GM23338 (cell line): Measurements from ENCODE around the gene TMEM116. TPM values are rescaled to one million over a fixed set of nuclear protein-coding genes. Genes with fewer than 3 reads are reported as not detected.

Source experiments
- ATAC-seq: fragments of 200-7000 bp; cut with Tn5 transposase; 3 replicates; pipeline ENCODE4 v1.9.1; 2020
- DNase-seq: peaks from one replicate; pipeline ENCODE4 v3.0.0-alpha.2; 2015; ENCODE audit warnings: low spot score
- H2AFZ ChIP-seq: fragments of 200-600 bp; sonication (generic); 2 replicates; pipeline ENCODE4 v1.8.0; 2016; ENCODE audit warnings: antibody characterized with exemption, mild to moderate bottlenecking, moderate library complexity
- H3F3A ChIP-seq: fragments of 200-600 bp; sonication (generic); replicated peaks from 2 replicates; pipeline ENCODE4 v1.8.0; 2017; ENCODE audit warnings: antibody characterized with exemption, mixed run types, low read depth
- H3K27ac ChIP-seq: fragments of 200-600 bp; sonication (generic); 2 replicates; pipeline ENCODE4 v1.6.1; 2016; ENCODE audit warnings: low read depth
- H3K27me3 ChIP-seq: fragments of 200-600 bp; sonication (generic); 2 replicates; pipeline ENCODE4 v1.8.0; 2016; ENCODE audit warnings: mild to moderate bottlenecking, mixed run types, moderate library complexity; ENCODE audit not compliant: insufficient read depth
- H3K36me3 ChIP-seq: fragments of 200-600 bp; sonication (generic); 2 replicates; pipeline ENCODE4 v1.8.0; 2016; ENCODE audit warnings: mild to moderate bottlenecking; ENCODE audit not compliant: insufficient read depth
- H3K4me1 ChIP-seq: fragments of 200-600 bp; sonication (generic); 2 replicates; pipeline ENCODE4 v1.8.0; 2016; ENCODE audit warnings: mild to moderate bottlenecking, moderate library complexity; ENCODE audit not compliant: insufficient read depth
- H3K4me2 ChIP-seq: fragments of 200-600 bp; sonication (generic); 2 replicates; pipeline ENCODE4 v1.7.1; 2017; ENCODE audit warnings: mixed run types
- H3K4me3 ChIP-seq: fragments of 200-600 bp; sonication (generic); 2 replicates; pipeline ENCODE4 v1.6.1; 2016; ENCODE audit warnings: mixed run types
- H3K79me2 ChIP-seq: fragments of 200-600 bp; sonication (generic); replicated peaks from 2 replicates; pipeline ENCODE4 v1.8.0; 2017; ENCODE audit warnings: mild to moderate bottlenecking; ENCODE audit not compliant: insufficient read depth
- H3K9me2 ChIP-seq: fragments of 200-600 bp; sonication (generic); 2 replicates; pipeline ENCODE4 v1.8.0; 2017; ENCODE audit not compliant: insufficient read depth
- H4K20me1 ChIP-seq: fragments of 200-600 bp; sonication (generic); replicated peaks from 2 replicates; pipeline ENCODE4 v1.8.0; 2017; ENCODE audit warnings: mild to moderate bottlenecking; ENCODE audit not compliant: insufficient read depth
- H3K27ac Mint-ChIP-seq: 2 replicates; pipeline ENCODE4 v1.8.0; 2020; ENCODE audit warnings: inconsistent platforms, mild to moderate bottlenecking, moderate library complexity, mixed read lengths
- H3K27me3 Mint-ChIP-seq: 3 replicates; pipeline ENCODE4 v1.8.0; 2022; ENCODE audit warnings: low read depth, mild to moderate bottlenecking, moderate library complexity, mixed read lengths, inconsistent platforms; ENCODE audit not compliant: insufficient read depth, poor library complexity
- H3K36me3 Mint-ChIP-seq: 3 replicates; pipeline ENCODE4 v1.8.0; 2021; ENCODE audit warnings: low read depth, mild to moderate bottlenecking, inconsistent platforms, moderate library complexity, mixed read lengths
- H3K4me1 Mint-ChIP-seq: 3 replicates; pipeline ENCODE4 v1.8.0; 2020; ENCODE audit warnings: mild to moderate bottlenecking, inconsistent platforms, mixed read lengths
- H3K4me3 Mint-ChIP-seq: 3 replicates; pipeline ENCODE4 v1.8.0; 2021; ENCODE audit warnings: moderate library complexity, mild to moderate bottlenecking, inconsistent platforms, mixed read lengths
- H3K9me3 Mint-ChIP-seq: 3 replicates; pipeline ENCODE4 v1.8.0; 2020; ENCODE audit warnings: moderate library complexity, mild to moderate bottlenecking, inconsistent platforms, mixed read lengths
- CREB1 ChIP-seq: fragments of 250-450 bp; sonication (Bioruptor Pico); IDR thresholded peaks from 2 replicates; pipeline ENCODE4 v1.5.0; 2020; ENCODE audit warnings: low read depth, mild to moderate bottlenecking, moderate library complexity
- EZH2 ChIP-seq: fragments of 200-600 bp; sonication (generic); IDR thresholded peaks from one replicate; pipeline ENCODE4 v1.8.0; 2017; ENCODE audit warnings: antibody characterized with exemption, mild to moderate bottlenecking, low read depth; ENCODE audit not compliant: unreplicated experiment
- EZH2phosphoT487 ChIP-seq: fragments of 200-600 bp; sonication (generic); IDR thresholded peaks from one replicate; pipeline ENCODE4 v1.8.1; 2018; ENCODE audit warnings: antibody characterized with exemption; ENCODE audit not compliant: unreplicated experiment
- JUNB ChIP-seq: IDR thresholded peaks from one replicate; pipeline ENCODE4 v1.6.1; 2016; ENCODE audit warnings: antibody characterized with exemption; ENCODE audit not compliant: unreplicated experiment
- NANOG ChIP-seq: IDR thresholded peaks from 2 replicates; pipeline ENCODE4 v1.6.1; 2016; ENCODE audit warnings: antibody characterized with exemption, borderline replicate concordance
- POLR2AphosphoS5 ChIP-seq: IDR thresholded peaks from 2 replicates; pipeline ENCODE4 v1.6.1; 2016; ENCODE audit warnings: antibody characterized with exemption, low read depth
- STAT1 ChIP-seq: IDR thresholded peaks from one replicate; pipeline ENCODE4 v1.6.1; 2016; ENCODE audit warnings: antibody characterized with exemption; ENCODE audit not compliant: unreplicated experiment
- ZNF114 ChIP-seq: fragments of 250-450 bp; sonication (Bioruptor Pico); IDR thresholded peaks from 2 replicates; pipeline ENCODE4 v1.5.0; 2020; ENCODE audit warnings: mild to moderate bottlenecking, moderate library complexity
- ZNF331 ChIP-seq: fragments of 250-450 bp; sonication (Bioruptor Pico); IDR thresholded peaks from 2 replicates; pipeline ENCODE4 v1.5.0; 2020; ENCODE audit warnings: low read depth, mild to moderate bottlenecking, moderate library complexity
- ZNF462 ChIP-seq: fragments of 250-450 bp; sonication (Bioruptor Pico); IDR thresholded peaks from 2 replicates; pipeline ENCODE4 v1.5.0; 2020; ENCODE audit warnings: mild to moderate bottlenecking, moderate library complexity
- polyA plus RNA-seq: library from polyadenylated mRNA; unstranded; fragments of >200 nt; fragmentation: Nextera tagmentation; extraction: Ambion mirVana; gene quantifications from 2 replicates; pipeline ENCODE4 v1.2.1, GENCODE V29; 2016
- total RNA-seq: library from RNA; depleted of rRNA; stranded (reverse); fragments of >200 nt; shearing (Covaris generic); gene quantifications from 2 replicates; pipeline ENCODE4 v1.2.3, GENCODE V29; 2014
- TF ChIP-seq, protein P1 (sequence below): IDR thresholded peaks from 2 replicates; pipeline ENCODE4 v1.6.1; 2016; ENCODE audit warnings: antibody characterized with exemption
- TF ChIP-seq, protein P2 (sequence below): IDR thresholded peaks from one replicate; pipeline ENCODE4 v1.6.1; 2018; ENCODE audit warnings: antibody characterized with exemption; ENCODE audit not compliant: unreplicated experiment
- TF ChIP-seq, protein P3 (sequence below), 2 experiments: fragments of 200-600 bp in 1 of 2; sonication (generic) in 1 of 2; conservative IDR thresholded peaks; 2 replicates each; pipeline versions ENCODE4 v1.5.1 to v1.6.1; 2016 to 2017; ENCODE audit warnings: antibody characterized with exemption in 2 of 2, low read depth in 2 of 2, mild to moderate bottlenecking in 2 of 2, moderate library complexity in 1 of 2

The TMEM116 gene
- total and polyA plus RNA-seq, 2 experiments from 2014 or later: 8.0 to 10.4 TPM

DNA sequence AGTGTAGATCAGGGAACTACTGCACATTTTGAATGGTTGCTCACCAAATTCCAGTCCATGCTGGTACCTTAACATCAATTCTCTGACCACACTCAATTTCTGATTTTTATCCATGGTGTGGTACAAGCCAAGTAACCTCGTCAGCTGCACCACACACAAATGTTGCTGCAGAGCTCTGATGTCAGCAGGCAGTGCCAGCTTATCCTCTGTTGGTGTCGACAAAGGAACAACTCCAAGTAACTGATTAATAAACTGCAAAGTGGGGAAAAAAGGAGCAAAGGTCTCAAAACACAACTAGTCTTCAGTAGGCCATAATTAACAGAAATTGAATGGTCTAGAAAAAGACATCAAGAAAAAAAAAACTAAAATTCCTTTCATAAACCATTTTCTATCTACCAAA lies 48.2 kb upstream of the TMEM116 start:
- TF ChIP-seq POLR2AphosphoS5 (no peak), EZH2 (no peak), STAT1 (no peak), JUNB (no peak), CREB1 (CRISPR knock-in tag) (no peak), ZNF114 (CRISPR knock-in tag) (no peak), NANOG (no peak), ZNF462 (CRISPR knock-in tag) (no peak), EZH2phosphoT487 (no peak), ZNF331 (CRISPR knock-in tag) (no peak)
- TF ChIP-seq, protein P1, sequence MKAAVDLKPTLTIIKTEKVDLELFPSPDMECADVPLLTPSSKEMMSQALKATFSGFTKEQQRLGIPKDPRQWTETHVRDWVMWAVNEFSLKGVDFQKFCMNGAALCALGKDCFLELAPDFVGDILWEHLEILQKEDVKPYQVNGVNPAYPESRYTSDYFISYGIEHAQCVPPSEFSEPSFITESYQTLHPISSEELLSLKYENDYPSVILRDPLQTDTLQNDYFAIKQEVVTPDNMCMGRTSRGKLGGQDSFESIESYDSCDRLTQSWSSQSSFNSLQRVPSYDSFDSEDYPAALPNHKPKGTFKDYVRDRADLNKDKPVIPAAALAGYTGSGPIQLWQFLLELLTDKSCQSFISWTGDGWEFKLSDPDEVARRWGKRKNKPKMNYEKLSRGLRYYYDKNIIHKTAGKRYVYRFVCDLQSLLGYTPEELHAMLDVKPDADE: no peak
- TF ChIP-seq, protein P2, sequence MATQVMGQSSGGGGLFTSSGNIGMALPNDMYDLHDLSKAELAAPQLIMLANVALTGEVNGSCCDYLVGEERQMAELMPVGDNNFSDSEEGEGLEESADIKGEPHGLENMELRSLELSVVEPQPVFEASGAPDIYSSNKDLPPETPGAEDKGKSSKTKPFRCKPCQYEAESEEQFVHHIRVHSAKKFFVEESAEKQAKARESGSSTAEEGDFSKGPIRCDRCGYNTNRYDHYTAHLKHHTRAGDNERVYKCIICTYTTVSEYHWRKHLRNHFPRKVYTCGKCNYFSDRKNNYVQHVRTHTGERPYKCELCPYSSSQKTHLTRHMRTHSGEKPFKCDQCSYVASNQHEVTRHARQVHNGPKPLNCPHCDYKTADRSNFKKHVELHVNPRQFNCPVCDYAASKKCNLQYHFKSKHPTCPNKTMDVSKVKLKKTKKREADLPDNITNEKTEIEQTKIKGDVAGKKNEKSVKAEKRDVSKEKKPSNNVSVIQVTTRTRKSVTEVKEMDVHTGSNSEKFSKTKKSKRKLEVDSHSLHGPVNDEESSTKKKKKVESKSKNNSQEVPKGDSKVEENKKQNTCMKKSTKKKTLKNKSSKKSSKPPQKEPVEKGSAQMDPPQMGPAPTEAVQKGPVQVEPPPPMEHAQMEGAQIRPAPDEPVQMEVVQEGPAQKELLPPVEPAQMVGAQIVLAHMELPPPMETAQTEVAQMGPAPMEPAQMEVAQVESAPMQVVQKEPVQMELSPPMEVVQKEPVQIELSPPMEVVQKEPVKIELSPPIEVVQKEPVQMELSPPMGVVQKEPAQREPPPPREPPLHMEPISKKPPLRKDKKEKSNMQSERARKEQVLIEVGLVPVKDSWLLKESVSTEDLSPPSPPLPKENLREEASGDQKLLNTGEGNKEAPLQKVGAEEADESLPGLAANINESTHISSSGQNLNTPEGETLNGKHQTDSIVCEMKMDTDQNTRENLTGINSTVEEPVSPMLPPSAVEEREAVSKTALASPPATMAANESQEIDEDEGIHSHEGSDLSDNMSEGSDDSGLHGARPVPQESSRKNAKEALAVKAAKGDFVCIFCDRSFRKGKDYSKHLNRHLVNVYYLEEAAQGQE: no peak
- TF ChIP-seq, protein P3, sequence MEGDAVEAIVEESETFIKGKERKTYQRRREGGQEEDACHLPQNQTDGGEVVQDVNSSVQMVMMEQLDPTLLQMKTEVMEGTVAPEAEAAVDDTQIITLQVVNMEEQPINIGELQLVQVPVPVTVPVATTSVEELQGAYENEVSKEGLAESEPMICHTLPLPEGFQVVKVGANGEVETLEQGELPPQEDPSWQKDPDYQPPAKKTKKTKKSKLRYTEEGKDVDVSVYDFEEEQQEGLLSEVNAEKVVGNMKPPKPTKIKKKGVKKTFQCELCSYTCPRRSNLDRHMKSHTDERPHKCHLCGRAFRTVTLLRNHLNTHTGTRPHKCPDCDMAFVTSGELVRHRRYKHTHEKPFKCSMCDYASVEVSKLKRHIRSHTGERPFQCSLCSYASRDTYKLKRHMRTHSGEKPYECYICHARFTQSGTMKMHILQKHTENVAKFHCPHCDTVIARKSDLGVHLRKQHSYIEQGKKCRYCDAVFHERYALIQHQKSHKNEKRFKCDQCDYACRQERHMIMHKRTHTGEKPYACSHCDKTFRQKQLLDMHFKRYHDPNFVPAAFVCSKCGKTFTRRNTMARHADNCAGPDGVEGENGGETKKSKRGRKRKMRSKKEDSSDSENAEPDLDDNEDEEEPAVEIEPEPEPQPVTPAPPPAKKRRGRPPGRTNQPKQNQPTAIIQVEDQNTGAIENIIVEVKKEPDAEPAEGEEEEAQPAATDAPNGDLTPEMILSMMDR (conservative IDR thresholded peaks at IDR 0.05; ENCODE audit: low read depth in 2 of 2): no peak
- H3K4me1 Mint-ChIP-seq: no peaks in the 10 kb centered on the region
- no peaks in the 10 kb centered on the region for H3K9me3 Mint-ChIP-seq
- H3K4me2 ChIP-seq: no peak overlapping the region
- no peak for DNase-seq
- no peak overlapping the region for H3K27ac Mint-ChIP-seq
- no peak for ATAC-seq
- peaks cover 73% of the 10 kb centered on the region for H3K36me3 Mint-ChIP-seq
- H3K79me2 ChIP-seq: no peaks in the 10 kb centered on the region
- H3K27me3 Mint-ChIP-seq: peaks cover 2% of the 10 kb centered on the region
- H3K36me3 ChIP-seq: peaks cover 79% of the 10 kb centered on the region
- no peaks in the 10 kb centered on the region for H3K27me3 ChIP-seq
- peaks cover 15% of the 10 kb centered on the region for H4K20me1 ChIP-seq
- no peak overlapping the region for H3K4me3 Mint-ChIP-seq
- H3F3A ChIP-seq: peaks cover 13% of the 10 kb centered on the region; the same call in 1 of the 2 replicates
- no peak overlapping the region for H3K4me3 ChIP-seq
- no peak overlapping the region for H2AFZ ChIP-seq
- no peaks in the 10 kb centered on the region for H3K4me1 ChIP-seq
- no peaks in the 10 kb centered on the region for H3K9me2 ChIP-seq
- H3K27ac ChIP-seq: no peak overlapping the region
